Thyroid gland (tissue), 4 donors: Measurements from ENCODE around the gene HS3ST3A1.

ENCODE experiments used
- CTCF ChIP-seq, 6 experiments: fragments of 200-600 bp in 3 of 6; fragments of 450-650 bp in 3 of 6; sonication (generic) in 3 of 6; IDR thresholded peaks; one replicate each; pipeline ENCODE4 v1.5.1; 2016 to 2019; ENCODE audit warnings: antibody characterized with exemption in 6 of 6, mild to moderate bottlenecking in 2 of 6, inconsistent platforms in 1 of 6, moderate library complexity in 1 of 6
- POLR2A ChIP-seq, 2 donors: fragments of 450-650 bp; IDR thresholded peaks; one replicate each; pipeline ENCODE4 v1.6.1; 2017; ENCODE audit warnings: antibody characterized with exemption in 2 of 2, mild to moderate bottlenecking in 2 of 2, moderate library complexity in 1 of 2

DNA sequence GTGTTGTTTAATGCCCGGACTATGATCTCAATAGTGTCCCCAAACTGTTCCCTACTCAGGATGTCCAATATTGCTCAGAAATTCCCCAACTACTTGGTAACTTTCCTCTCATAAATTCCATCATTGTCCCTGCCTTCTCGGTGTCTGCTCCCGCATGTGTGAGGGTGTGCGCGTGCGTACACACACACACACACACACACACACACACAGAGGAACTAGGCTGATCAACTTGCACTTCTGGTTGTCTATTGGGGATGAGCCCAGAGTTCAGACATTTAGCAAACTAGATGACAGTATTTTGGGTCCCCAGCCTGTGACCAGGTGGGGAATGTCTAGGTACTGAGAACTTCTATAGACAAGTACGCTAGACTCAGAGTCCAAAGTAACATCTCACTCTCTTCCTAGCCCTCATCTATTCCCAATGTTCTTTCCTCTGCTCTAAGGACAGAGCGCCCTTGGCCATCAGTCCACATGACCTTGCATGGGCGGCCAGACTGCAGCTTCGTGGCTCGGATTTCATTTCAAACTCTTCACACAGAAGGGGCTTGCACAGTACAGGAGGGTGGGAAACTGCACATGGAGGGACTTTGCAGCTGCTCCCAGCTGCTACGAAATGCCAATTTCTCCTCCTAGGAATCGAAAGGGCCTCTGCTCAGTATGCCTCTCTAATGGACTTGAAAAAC lies 5.3 kb downstream of the HS3ST3A1 start:
- no peak for TF ChIP-seq POLR2A (IDR thresholded peaks at IDR 0.05)
- no peak for TF ChIP-seq CTCF (IDR thresholded peaks at IDR 0.05)
